Breast epithelium (tissue), 4 donors: ENCODE results near the gene KIAA0753. TPM values are rescaled to one million over a fixed set of nuclear protein-coding genes. Genes with fewer than 3 reads are reported as not detected.
A peak's percentile ranks its signal among the peaks of the same experiment; 100 is the strongest.
"Not testable (repeated sequence)": the region's sequence is repeated elsewhere in the genome, so short reads cannot be mapped to it uniquely, and the experiment has no call there.

Source experiments
- DNase-seq, 2 donors: peaks; one replicate each; pipeline ENCODE4 v3.0.0-alpha.2; 2019; ENCODE audit warnings: low spot score in 2 of 2
- H3K27ac ChIP-seq, 2 donors: fragments of 200-600 bp; sonication (generic) in 1 of 2; one replicate each; pipeline ENCODE4 v1.5.1; 2016 to 2019; ENCODE audit warnings: mild to moderate bottlenecking in 1 of 2
- H3K27me3 ChIP-seq, 2 donors: fragments of 200-600 bp; sonication (generic) in 1 of 2; one replicate each; pipeline versions ENCODE4 v1.5.1 to v1.6.0; 2017 to 2019; ENCODE audit warnings: control low read depth in 1 of 2, mild to moderate bottlenecking in 1 of 2
- H3K36me3 ChIP-seq: fragments of 200-600 bp; one replicate; pipeline ENCODE4 v1.5.1; 2019
- H3K4me1 ChIP-seq, 2 donors: fragments of 200-600 bp; sonication (generic); one replicate each; pipeline ENCODE4 v1.5.1; 2016 to 2019; ENCODE audit warnings: control low read depth in 1 of 2
- H3K4me3 ChIP-seq, 3 donors: fragments of 200-600 bp; sonication (generic); 1 replicate in 2 of 3; 2 replicates in 1 of 3; pipeline ENCODE4 v1.5.1; 2016 to 2019; ENCODE audit warnings: mild to moderate bottlenecking in 3 of 3, moderate library complexity in 2 of 3
- H3K9me3 ChIP-seq, 2 donors: fragments of 200-600 bp; sonication (generic) in 1 of 2; one replicate each; pipeline ENCODE4 v1.5.1; 2016 to 2019; ENCODE audit warnings: control low read depth in 1 of 2
- CTCF ChIP-seq, 3 donors: fragments of 450-650 bp; IDR thresholded peaks; one replicate each; pipeline ENCODE4 v1.5.1; 2016 to 2017; ENCODE audit warnings: antibody characterized with exemption in 3 of 3, mild to moderate bottlenecking in 3 of 3, moderate library complexity in 3 of 3
- POLR2A ChIP-seq: fragments of 450-650 bp; IDR thresholded peaks from one replicate; pipeline ENCODE4 v1.6.1; 2016; ENCODE audit warnings: antibody characterized with exemption, mild to moderate bottlenecking, moderate library complexity
- POLR2AphosphoS5 ChIP-seq, 3 donors: sonication (generic); formaldehyde crosslinking; IDR thresholded peaks; one replicate each; pipeline ENCODE4 v1.6.1; 2017; ENCODE audit warnings: antibody characterized with exemption in 3 of 3
- intact Hi-C: fragments of 100-400 bp; cut with DNase I; formaldehyde crosslinking; loops from one replicate; pipeline ENCODE4 v1.15.1; 2023; ENCODE audit warnings: low total_unique reads
- total RNA-seq, 3 donors: library from RNA; depleted of rRNA; stranded (reverse); fragments of >200 nt; gene quantifications; one replicate each; pipeline ENCODE4 v1.1.0, GENCODE V29; 2016

KIAA0753 gene
- total RNA-seq, 3 donors from 2014 or later: 10.1 to 26.5 (median 25.6) TPM

GRCh38 chr17:6596511-6596910 is 44.0 kb downstream of the KIAA0753 start:
- no peaks in the 10 kb centered on the region for H3K27me3 ChIP-seq
- H3K36me3 ChIP-seq: no peaks in the 10 kb centered on the region
- TF ChIP-seq POLR2A: no peak
- TF ChIP-seq POLR2AphosphoS5 (IDR thresholded peaks at IDR 0.05): no peak
- no peaks in the 10 kb centered on the region for H3K9me3 ChIP-seq
- intact Hi-C loops: no loop called here
- peaks cover 0 to 6% of the 10 kb centered on the region in 2 donors for H3K4me1 ChIP-seq
- DNase-seq: no peak
- no peak overlapping the region for H3K4me3 ChIP-seq
- H3K27ac ChIP-seq: no peak overlapping the region

- H3K4me1 ChIP-seq: peaks cover 0 to 6% of the 10 kb centered on the region in 2 donors
- H3K4me3 ChIP-seq: no peak overlapping the region
- no peak overlapping the region for H3K27ac ChIP-seq
- no peak for DNase-seq
- H3K9me3 ChIP-seq: no peaks in the 10 kb centered on the region
- intact Hi-C loops: no loop called here
- TF ChIP-seq CTCF (IDR thresholded peaks at IDR 0.05): no peak
- H3K27me3 ChIP-seq: no peaks in the 10 kb centered on the region
- no peaks in the 10 kb centered on the region for H3K36me3 ChIP-seq
Observed at GRCh38 chr17:6596081-6596480, 44.4 kb downstream of the KIAA0753 start.

- H3K4me1 ChIP-seq, H3K27me3 ChIP-seq, H3K4me3 ChIP-seq, H3K9me3 ChIP-seq, H3K36me3 ChIP-seq, DNase-seq, H3K27ac ChIP-seq, intact Hi-C loops: not testable (repeated sequence)
Observed at GRCh38 chr17:6593371-6593770, 47.1 kb downstream of the KIAA0753 start.

GRCh38 chr17:6592173-6592572 is 48.3 kb downstream of the KIAA0753 start:
- Histone ChIP-seq H3K9me3 (no peaks in the 10 kb centered on the region), H3K27ac (no peak overlapping the region), H3K36me3 (peaks cover 10% of the 10 kb centered on the region), H3K4me1 (no peaks in the 10 kb centered on the region), H3K27me3 (no peaks in the 10 kb centered on the region), H3K4me3 (no peak overlapping the region)
- no peak for TF ChIP-seq CTCF (IDR thresholded peaks at IDR 0.05)
- no peak for TF ChIP-seq POLR2AphosphoS5 (IDR thresholded peaks at IDR 0.05)
- no peak for TF ChIP-seq POLR2A
- DNase-seq: no peak
- intact Hi-C loops: no loop called here

- Histone ChIP-seq H3K4me3 (no peak overlapping the region), H3K36me3 (peaks cover 10% of the 10 kb centered on the region), H3K27ac (no peak overlapping the region), H3K27me3 (no peaks in the 10 kb centered on the region), H3K4me1 (no peaks in the 10 kb centered on the region), H3K9me3 (no peaks in the 10 kb centered on the region)
- intact Hi-C loops: no loop called here
- DNase-seq: peak in 1 of 2 donors; percentile 68
- no peak for TF ChIP-seq POLR2A
- TF ChIP-seq POLR2AphosphoS5 (IDR thresholded peaks at IDR 0.05): peak in 1 of 3 donors; percentile 31
Observed at GRCh38 chr17:6591599-6592158, 48.8 kb downstream of the KIAA0753 start.

GRCh38 chr17:6589266-6589946 is 51.1 kb downstream of the KIAA0753 start:
- Histone ChIP-seq H3K9me3 (no peaks in the 10 kb centered on the region), H3K4me3 (no peak overlapping the region), H3K27me3 (no peaks in the 10 kb centered on the region), H3K4me1 (no peaks in the 10 kb centered on the region), H3K36me3 (peaks cover 10% of the 10 kb centered on the region), H3K27ac (no peak overlapping the region)
- DNase-seq: no peak
- TF ChIP-seq POLR2A (no peak), CTCF (IDR thresholded peaks at IDR 0.05) (no peak), POLR2AphosphoS5 (IDR thresholded peaks at IDR 0.05) (no peak)
- intact Hi-C loops: loop anchor here (2.0 kb wide), 1 partner anchor 53 kb away; no protein-coding TSS in a partner anchor
